HG02981 (cell line): ENCODE results near the gene SYNJ1.
"Not testable (repeated sequence)": the region's sequence is repeated elsewhere in the genome, so short reads cannot be mapped to it uniquely, and the experiment has no call there.

Source experiments
- ATAC-seq: cut with Tn5 transposase; IDR thresholded peaks from one replicate; pipeline ENCODE4 v1.9.1; 2021; ENCODE audit warnings: mild to moderate bottlenecking, moderate library complexity; ENCODE audit not compliant: unreplicated experiment

SYNJ1 gene

DNA sequence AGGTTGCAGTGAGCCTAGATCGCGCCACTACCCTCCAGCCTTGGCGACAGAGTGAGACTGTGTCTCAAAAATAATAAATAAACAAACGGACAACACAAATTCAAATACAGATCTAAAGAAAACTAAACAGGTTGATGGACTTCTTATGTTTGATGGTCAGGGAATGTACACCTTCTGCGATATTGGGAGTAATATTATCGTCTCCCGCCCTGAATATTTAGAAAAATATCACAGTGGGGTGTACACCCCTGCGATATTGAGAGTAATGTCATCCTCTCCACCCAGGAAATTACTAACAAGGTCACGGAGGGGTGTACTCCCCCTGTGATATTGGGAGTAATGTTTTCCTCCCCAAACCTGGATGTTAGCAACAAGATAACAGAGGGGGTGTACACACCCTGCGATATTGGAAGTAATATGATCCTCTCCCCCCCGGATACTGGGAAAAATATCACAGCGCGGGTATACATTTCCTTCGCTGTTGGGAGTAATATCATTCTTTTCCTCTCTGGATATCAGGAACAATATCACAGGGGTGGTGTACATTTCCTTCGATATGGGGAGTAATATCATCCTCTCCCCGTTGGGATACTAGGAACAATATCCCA, 114.3 kb downstream of the SYNJ1 start:
- ATAC-seq, result no peak

DNA sequence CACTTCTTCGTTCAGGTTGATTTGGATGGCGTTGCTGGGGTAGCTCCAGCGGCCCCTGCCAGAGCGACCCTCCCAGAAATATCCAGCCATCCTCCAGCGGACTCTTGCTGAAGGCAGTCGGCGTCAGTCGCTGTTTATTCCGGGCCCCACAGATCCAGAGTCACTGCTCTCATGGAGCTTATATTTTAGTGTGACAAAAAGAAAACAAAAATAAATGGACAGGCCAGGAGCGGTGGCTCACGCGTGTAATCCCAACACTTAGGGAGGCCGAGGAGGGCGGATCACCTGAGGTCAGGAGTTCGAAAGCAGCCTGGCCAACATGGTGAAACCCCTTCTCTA, 114.8 kb downstream of the SYNJ1 start:
- ATAC-seq, result no peak

DNA sequence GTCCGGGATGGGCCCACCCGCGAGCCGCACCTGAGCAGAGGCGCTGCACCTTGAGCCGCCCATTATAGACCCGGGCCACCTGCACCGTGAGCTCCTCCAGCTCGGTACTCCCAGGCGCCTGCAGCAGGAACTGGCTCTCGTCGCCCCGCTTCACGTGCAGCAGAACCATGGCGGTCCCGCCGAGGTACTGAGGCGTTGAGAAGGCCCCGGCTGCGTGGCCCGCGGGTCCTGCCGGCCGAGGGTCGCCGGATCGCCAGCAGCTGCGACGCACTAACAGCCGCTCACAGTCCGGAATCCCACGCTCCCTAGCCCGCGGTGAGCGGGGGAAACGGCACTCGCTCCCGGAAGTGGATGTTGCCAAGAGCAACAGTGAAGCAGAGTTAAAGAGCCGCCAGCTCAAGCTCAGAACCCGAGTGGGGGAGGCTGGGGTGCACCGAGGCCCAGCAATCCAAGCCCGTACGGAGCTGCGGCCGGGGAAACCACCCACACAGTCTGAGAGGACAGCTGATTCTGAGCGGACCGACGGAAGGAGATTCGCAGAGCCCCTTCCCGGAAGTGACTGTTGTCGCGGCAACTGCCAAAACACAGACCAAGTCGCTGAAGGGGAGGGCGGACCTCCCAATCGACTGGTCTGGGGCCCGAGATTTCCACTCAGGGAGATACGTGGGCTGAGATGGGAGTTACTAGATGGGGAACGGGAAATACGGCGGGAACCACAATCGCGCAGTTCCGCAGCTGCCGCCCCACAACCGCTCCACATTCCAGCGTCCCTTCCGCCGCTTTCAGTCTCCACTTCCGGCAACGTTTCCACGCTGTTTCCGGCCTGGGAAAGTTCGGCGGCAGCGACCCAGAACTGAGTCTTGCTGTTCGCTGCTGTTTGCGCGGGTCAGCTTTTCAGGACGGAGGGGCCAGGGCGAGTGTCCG, 115.5 kb downstream of the SYNJ1 start, which contains the start of gene CFAP298:
Gene CFAP298 (minus strand): TSS at position 303 of the 924 bp plus-strand sequence. CDS start 134 bp downstream, at position 169.
- ATAC-seq, result peak; percentile 93

DNA sequence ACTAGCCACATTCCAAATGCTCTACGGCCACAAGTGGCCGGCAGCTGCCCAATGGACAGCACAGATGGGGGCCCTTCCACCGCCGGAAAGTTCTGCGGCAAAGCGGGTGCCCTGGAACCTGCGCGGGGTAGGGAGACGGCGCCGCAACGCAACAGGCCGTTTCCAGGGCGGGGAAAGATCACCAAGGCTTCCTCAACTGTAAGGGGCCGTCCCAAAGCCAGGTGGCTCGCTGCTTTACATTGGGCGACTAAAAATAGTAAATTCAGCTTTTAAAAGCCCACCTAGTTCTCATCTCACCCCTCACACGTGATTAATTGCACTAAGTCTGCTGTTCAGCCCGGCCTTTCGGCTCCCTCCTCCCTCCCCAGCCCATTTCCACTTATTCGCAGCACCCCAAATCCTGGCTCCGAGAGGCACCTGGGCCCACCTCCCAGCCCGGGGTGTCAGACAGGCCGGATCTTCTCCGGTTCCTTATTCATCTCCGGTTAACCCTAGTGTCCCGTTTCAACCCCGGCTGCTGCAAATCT, 116.3 kb downstream of the SYNJ1 start:
- peak; percentile 7 for ATAC-seq

DNA sequence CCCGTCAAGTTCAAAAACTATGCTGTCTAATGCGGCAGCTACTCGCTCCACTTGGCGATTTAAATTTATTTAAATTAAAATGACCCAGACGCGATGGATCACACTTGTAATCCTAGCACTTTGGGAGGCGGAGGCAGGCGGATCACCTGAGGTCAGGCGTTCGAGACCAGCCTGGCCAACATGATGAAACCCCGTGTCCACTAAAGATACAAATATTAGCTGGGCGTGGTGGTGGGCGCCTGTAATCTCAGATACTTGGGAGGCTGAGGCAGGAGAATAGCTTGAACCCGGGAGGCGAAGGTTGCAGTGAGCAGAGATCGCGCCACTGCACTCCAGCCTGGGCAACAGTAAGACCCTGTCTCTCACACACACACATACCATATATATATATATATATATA, 116.9 kb downstream of the SYNJ1 start:
- ATAC-seq, result not testable (repeated sequence)

DNA sequence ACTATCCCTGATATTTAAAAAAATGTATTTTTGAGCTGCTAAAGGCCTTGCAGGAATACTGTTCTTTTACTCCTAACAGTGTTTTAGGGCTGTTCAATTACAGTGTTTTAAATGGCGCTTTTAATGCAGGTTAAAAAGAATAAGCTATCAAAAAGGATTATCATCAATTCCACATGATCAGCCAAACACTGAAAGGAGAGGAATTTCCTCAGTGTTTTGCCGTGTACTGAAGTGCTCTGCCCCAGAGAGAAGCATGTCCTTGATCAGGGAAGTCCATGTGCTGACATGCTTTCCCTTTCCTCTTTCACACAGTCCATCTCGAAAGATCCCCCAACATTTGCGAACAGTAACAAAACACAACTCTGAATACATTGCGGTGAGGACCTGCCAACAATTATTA, 119.0 kb downstream of the SYNJ1 start:
- no peak for ATAC-seq

DNA sequence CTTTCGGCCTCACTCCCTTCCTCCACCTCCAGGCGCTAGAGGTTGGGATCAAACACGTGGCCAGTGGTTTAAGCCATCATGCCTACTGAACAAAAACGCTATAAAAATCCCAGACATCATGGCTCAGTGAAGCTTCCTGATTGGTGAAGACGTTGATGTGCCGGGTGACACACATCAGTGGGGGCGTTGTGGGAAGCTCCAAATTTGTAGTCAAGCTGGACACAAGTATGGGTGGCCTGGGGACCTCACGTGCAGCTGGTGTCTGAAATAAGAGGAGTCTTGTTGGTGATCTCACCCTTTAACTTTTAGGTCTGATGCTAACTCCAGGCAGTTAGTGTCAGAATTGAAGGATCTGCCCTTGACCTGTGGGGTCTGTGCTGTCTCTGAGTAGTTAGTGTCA, 122.3 kb downstream of the SYNJ1 start:
- ATAC-seq, result no peak

DNA sequence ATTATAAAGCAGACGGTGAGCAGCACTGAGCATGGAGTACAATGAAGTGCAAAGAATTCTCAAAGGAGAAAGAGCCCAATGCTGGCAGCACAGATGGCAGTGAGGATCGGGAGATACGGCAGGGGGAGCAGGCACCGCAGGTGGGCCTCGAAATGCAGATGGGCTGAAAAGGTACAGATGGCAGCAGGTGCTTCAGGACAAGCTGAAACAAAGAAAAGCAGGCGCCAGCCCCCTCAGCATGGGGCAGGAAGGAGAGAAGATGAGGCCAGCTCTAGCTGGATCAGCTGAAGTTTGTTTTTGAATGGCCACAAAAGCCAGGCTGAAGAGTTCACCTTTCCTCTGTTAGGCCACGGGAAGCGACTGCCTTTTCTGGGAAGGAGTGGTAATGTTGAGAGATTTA, 123.3 kb downstream of the SYNJ1 start:
- ATAC-seq, result no peak

DNA sequence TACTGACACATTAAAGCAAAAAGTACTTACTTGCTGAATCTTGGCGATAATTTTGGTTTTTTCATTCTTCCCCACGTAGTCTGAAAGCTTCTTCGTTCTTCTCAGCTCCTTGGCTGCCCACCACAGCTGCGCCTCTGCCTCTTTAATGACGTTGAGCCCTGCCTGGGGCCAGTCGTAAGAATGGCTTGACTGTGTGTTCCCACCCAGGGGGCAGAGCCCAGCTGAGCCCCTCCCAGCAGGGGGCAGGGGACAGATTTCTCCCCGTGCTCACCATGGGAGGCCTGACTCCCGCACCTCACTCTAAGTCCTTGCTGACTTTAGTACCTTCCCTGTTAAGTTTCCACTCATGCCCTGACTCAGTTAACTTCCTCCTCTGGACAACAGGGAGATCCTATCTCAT, 124.7 kb downstream of the SYNJ1 start:
- no peak for ATAC-seq

DNA sequence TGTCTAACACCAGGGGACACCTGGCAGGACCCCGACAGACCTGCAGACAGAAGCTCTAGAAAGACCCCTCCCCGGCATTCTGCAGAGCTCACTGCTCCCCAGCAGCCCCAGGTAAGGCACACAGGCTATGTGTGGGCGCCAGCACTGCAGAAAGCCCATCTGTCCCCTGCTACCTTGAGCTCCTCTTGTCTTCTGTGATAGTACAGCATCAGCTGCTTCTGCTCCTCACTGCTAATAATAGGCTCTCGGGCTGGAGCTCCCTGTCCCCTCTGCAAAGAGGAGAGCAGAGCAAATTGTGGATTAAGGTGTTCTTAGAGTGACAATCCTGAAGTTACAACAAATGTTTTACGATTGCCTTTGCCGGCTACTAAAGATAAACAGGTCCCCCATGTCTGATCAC, 125.7 kb downstream of the SYNJ1 start:
- no peak for ATAC-seq

DNA sequence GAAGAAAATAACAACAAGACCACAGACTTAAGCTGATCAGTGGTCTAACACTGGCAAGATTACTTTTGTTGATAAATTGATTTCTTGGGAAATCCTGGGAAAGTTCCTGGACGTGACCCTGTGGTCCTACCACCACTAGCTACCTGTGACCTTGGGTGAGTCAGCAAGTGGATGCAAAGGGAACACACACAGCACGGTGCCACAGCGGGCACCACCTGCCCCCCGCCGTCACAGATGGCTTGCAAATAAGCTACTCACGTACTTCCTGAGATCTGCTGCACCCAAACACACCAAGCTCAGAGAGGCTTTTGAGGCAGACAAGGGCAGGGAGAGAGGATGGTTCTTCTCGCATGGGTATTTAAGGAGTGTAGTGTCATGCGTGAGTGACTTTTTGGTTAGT, 128.3 kb downstream of the SYNJ1 start:
- ATAC-seq, result no peak

DNA sequence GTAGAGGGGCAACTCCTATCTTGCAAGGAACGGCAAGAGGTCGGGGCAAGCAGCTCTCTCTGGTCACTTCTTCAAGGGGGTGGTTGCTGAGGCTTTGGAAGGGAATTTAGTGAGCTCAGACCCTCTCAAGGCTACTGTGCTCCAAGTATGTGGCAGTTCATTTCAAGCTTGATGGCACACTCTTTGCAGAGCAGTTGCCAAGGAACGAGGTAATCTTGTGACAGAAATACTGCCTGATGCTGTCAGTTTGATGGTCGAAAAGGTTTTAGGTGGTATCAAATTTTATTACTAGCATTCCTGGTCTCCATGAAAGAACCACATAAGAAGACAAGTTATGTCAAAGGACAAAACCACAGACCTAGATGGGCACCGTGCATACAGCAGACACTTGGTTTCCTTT, 128.7 kb downstream of the SYNJ1 start:
- no peak for ATAC-seq

DNA sequence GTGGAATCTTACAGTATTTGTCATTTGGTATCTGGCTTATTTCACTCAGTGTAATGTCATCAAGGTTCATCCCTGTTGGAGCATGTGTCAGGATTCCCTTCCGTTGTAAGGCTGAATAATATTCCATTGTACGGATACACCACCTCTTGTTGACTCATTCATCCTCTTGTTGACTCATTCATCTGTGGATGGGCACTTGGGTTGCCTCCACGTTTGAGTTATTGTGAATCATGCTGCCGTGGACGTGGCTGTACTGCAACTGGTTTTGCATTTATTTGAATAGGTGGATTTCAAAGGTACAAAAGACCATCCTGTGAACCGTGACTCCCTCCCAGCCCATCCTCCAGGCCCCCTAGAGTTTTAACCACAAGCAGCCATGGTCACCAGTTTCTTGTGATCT, 130.6 kb downstream of the SYNJ1 start:
- ATAC-seq, result no peak

DNA sequence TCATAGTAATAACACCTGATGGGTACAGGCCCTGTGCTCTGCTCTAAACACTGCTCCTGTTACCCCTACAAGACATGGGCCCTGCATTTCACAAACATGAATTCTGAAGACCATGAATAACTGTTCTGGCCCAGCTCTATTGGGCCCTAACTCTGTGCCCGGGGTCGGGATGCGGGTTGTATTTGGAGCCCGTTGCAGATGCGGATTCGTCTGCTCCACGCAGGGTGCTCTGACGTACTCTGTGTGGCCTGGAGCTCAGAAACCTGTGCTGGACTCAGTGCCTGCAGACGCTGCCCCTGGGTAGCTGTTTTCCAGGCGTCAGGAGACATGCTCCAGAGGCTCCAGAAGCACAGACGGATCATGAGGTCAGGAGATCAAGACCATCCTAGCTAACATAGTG, 132.4 kb downstream of the SYNJ1 start:
- ATAC-seq, result no peak

DNA sequence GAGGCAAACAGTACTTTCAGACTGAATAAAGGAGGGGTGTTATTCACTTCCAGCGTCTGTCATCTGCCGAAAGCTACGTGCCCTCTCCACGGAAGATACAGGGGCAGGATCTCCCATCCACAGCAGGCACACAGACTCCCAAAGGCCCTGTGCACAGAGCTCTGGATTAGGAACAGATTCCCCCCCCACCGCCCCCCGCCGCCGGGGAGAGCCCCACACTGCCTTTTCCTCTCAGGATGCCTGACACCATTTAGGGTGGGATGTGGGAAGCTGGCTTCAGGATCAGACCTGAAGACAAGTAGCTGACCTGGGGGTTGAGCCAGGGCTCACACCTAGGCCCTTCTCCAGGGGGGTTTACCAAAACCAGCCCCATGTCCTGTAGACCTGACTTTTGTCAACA, 134.1 kb downstream of the SYNJ1 start:
- no peak for ATAC-seq

DNA sequence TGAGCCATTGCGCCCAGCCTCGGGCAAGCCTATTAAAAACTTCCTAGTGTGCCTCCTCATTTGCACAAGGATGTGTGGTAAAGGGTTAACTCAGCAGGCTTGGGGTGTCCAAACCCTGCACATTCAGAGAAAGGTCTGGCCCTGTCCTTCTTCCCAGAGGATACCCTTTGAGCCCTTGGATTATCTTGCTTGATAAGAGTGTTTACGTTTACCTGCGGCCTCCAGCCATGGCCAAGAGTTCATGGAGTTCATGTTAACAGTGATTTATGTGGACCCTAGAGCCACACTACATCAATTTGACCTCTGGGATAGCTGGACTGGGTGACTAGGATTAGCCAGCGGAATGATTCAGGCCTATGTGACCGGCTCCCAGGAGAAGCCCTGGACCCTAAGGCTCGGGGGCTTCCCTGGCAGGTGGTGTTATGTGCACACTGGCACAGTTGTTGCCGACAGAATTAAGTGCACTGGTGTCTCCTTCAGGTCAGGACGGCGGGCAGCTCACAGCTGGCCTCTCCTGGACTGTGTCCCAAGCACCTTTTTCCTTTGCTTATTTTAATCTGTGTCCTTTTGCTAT, 134.8 kb downstream of the SYNJ1 start:
- ATAC-seq, result no peak

DNA sequence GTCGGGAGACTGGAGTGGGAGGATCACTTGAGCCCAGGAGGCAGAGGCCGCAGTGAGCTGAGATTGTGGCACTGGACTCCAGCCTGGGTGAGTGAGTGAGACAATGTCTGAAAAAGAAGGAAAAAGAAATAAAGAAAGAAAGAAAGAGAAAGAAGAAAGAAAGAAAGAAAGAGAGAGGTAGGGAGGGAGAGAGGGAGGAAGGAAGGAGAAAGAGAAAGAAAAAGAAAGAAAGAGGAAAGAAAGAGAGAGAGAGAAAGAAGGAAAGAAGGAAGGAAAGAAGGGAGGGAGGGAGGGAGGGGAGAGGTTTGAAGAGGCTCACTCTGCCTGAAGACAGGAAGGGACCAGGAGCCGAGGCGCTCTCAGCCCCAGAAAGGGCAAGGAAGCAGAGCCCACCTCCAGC, 137.7 kb downstream of the SYNJ1 start:
- no peak for ATAC-seq

DNA sequence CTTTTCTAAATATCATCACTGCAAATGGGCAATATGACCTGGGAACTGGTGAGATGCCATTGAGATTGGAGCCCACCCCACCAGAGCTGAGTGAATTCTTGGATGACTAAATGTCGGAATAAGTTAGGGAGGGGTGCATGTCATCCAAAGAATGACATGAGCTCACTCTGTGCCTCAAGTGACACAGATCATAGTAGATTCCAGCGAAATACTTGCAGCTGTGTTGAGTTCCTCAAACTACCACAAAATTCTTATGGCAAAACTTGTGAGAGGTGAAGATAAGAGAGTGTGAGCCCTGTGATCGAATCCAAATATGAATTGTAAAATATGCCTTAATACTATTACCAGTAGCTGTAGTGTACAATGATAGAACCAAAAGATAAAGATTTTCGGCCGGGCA, 140.2 kb downstream of the SYNJ1 start:
- no peak for ATAC-seq

DNA sequence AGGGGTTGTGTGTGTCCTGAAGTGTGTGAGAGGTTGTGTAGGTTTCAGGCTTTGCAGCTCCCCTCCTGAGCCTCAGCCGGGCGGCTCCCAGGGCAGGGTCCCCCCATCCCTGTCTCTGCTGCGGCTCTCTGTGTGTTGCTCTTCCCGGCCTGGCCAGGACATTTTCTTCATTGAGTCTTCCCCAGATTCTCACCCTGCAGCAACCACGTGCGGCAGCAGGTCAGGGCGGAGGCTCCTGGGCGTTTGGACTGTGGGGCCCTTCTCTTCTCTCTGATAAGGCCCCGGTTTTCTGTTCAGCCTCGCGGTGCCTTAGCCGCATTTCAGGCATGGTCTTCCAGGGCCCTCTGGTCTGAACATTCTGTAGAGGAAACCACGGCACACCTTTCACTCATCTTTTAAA, 140.7 kb downstream of the SYNJ1 start:
- ATAC-seq, result no peak

DNA sequence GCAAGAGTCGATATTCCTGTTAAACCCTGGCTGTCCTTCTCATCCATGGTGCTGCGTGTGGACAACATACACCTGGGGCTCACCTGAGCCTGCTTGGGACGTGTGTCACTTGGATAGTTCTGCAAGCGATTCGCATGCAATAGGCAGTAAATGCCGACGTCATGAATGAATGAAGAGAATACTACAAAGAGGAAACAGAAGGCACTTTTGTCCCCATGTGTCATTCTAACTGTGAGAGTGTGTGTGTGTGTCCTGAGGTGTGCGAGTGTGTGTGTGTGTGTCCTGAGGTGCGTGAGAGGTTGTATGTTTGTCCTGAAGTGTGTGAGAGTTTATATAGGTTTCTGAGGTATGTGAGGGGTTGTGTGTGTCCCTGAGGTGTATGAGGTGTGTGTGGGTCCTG, 141.8 kb downstream of the SYNJ1 start:
- no peak for ATAC-seq

DNA sequence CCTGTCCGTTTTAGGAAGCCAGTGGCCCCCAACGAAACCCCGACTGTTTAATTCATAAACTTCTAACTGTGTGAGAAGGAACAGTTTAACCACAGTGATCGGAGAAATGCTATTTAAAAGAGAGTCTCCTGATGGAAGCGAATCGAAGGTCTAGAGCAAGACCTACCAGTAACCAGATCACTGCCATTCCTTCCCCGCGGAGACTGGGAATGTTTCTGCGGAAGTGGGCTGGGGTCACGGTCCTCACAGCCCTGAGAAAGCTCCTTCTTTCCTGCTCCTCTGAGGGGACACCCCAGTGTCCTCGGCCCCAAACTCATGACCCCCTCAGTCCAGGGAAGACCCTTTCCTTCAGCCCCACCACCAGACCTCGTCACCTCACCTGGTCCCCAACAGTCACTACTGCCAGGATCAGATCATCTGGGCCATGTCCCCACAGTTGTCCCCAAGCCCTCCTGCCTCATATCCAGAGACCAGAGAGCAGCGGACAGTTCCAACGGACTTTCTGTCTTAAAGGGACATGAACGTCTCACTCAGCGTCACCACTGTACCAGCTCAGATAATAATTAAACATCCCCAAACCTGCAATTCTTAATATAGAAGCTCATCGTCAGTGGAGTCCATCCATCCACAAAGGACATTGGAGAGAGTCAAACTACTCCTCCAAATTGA, 142.6 kb downstream of the SYNJ1 start, which contains the start of gene TCP10L:
Gene TCP10L (minus strand): TSS at position 482 of the 669 bp plus-strand sequence. CDS start 1,219 bp downstream, outside the sequence.
- no peak for ATAC-seq
